22Rv1 (cell line): ENCODE data around the gene TFCP2L1.

Source experiments
- H3K27ac ChIP-seq: fragments of 450-650 bp; 2 replicates; pipeline ENCODE4 v1.5.1; 2017
- ZFX ChIP-seq: fragments of 450-650 bp; IDR thresholded peaks from 2 replicates; pipeline ENCODE4 v1.6.1; 2017; ENCODE audit warnings: antibody characterized with exemption, borderline replicate concordance
- TF ChIP-seq, protein P1 (sequence below): fragments of 450-650 bp; IDR thresholded peaks from 2 replicates; pipeline ENCODE4 v1.5.1; 2017; ENCODE audit warnings: mild to moderate bottlenecking

Gene TFCP2L1

GRCh38 chr2:121189661-121190381 lies 95.2 kb downstream of the TFCP2L1 start:
- TF ChIP-seq, protein P1, sequence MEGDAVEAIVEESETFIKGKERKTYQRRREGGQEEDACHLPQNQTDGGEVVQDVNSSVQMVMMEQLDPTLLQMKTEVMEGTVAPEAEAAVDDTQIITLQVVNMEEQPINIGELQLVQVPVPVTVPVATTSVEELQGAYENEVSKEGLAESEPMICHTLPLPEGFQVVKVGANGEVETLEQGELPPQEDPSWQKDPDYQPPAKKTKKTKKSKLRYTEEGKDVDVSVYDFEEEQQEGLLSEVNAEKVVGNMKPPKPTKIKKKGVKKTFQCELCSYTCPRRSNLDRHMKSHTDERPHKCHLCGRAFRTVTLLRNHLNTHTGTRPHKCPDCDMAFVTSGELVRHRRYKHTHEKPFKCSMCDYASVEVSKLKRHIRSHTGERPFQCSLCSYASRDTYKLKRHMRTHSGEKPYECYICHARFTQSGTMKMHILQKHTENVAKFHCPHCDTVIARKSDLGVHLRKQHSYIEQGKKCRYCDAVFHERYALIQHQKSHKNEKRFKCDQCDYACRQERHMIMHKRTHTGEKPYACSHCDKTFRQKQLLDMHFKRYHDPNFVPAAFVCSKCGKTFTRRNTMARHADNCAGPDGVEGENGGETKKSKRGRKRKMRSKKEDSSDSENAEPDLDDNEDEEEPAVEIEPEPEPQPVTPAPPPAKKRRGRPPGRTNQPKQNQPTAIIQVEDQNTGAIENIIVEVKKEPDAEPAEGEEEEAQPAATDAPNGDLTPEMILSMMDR = no peak
- TF ChIP-seq ZFX = no peak
- H3K27ac ChIP-seq = no peak overlapping the region

DNA sequence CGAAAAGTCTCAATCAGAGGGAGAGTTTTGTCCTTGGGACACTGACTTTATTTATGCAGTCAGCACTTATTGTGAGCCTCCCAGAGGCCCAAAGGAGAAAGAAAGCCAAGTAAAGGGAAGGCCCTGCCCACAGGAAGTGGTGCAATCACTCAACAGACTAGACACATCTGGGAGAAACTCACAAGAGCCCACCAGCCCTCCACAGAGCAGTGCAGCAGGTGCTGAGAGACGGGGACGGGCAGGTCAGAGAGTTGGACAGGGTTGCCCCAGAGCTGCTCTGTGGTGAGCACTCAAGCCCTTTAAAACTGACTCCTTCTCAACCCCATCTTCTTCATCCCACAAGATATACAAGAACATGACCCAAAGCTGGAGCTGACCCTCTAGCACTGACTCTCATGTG lies 96.0 kb downstream of the TFCP2L1 start:
- no peak overlapping the region for H3K27ac ChIP-seq
- TF ChIP-seq, protein P1 = no peak
- TF ChIP-seq ZFX = no peak

DNA sequence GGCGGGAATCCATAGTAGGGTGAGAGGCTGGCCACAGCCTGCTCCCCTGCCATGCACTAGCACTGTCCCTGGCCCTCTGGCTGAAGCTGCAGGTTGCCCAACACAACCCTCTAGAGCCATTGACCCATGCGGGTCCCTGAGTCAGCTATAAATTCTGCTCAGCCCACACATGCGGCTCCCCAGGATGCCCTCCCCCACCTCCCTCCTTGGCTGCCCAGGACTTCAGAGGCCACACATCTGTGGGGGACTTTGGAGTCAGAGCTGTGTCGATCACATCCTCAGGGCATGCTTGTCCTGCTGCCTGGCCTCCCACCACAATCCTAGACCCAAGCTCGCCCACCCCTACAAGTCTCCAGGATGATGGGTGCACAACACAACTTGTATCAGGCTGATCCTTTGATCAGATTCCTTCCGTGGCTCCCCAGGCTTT lies 97.0 kb downstream of the TFCP2L1 start:
- no peak overlapping the region for H3K27ac ChIP-seq
- TF ChIP-seq ZFX = no peak
- TF ChIP-seq, protein P1 = no peak

GRCh38 chr2:121187351-121187981 lies 97.5 kb downstream of the TFCP2L1 start:
- no peak for TF ChIP-seq ZFX
- TF ChIP-seq, protein P1 = no peak
- no peak overlapping the region for H3K27ac ChIP-seq

- no peak overlapping the region for H3K27ac ChIP-seq
- no peak for TF ChIP-seq ZFX
- TF ChIP-seq, protein P1 = no peak
These were observed 98.7 kb downstream of the TFCP2L1 start for GRCh38 chr2:121186261-121186660.

- H3K27ac ChIP-seq = no peak overlapping the region
- TF ChIP-seq, protein P1 = no peak
- TF ChIP-seq ZFX = no peak
These were observed 99.4 kb downstream of the TFCP2L1 start for GRCh38 chr2:121185571-121186074.

- TF ChIP-seq, protein P1 = no peak
- TF ChIP-seq ZFX = no peak
- no peak overlapping the region for H3K27ac ChIP-seq
These were observed 99.9 kb downstream of the TFCP2L1 start for GRCh38 chr2:121185111-121185510.
